CD14-positive monocyte (primary cell): ENCODE results near the gene BAG5. TPM values are rescaled to one million over a fixed set of nuclear protein-coding genes. Genes with fewer than 3 reads are reported as not detected.

Source experiments
- DNase-seq, 3 donors: peaks; one replicate each; pipeline ENCODE4 v3.0.0-alpha.2; 2011 to 2022
- H2AFZ ChIP-seq: 2 replicates; pipeline ENCODE4 v1.6.0; 2012; ENCODE audit warnings: mild to moderate bottlenecking, low read depth, low read length, inconsistent platforms; ENCODE audit not compliant: insufficient read depth, poor library complexity, severe bottlenecking
- H3K27ac ChIP-seq, 2 donors: 1 replicate in 1 of 2; 2 replicates in 1 of 2; pipeline ENCODE4 v1.5.1; 2012 to 2013; ENCODE audit warnings: low read length in 2 of 2, control low read depth in 1 of 2, inconsistent platforms in 1 of 2, low read depth in 1 of 2, mild to moderate bottlenecking in 1 of 2
- H3K27me3 ChIP-seq, 2 donors: one replicate each; pipeline versions ENCODE4 v1.6.0 to v1.6.1; 2011 to 2013; ENCODE audit warnings: low read length in 2 of 2; ENCODE audit not compliant: control insufficient read depth in 2 of 2, insufficient read depth in 2 of 2
- H3K36me3 ChIP-seq, 2 donors: replicated peaks in 1 of 2; 1 replicate in 1 of 2; 2 replicates in 1 of 2; pipeline versions ENCODE4 v1.5.1 to v1.6.1; 2012 to 2013; ENCODE audit warnings: low read length in 2 of 2, control low read depth in 1 of 2, inconsistent platforms in 1 of 2, mild to moderate bottlenecking in 1 of 2; ENCODE audit not compliant: insufficient read depth in 2 of 2, control insufficient read depth in 1 of 2
- H3K4me1 ChIP-seq, 2 donors: 1 replicate in 1 of 2; 2 replicates in 1 of 2; pipeline versions ENCODE4 v1.5.1 to v1.6.1; 2012 to 2013; ENCODE audit warnings: low read length in 2 of 2, control low read depth in 1 of 2, inconsistent platforms in 1 of 2, mild to moderate bottlenecking in 1 of 2, moderate library complexity in 1 of 2; ENCODE audit not compliant: insufficient read depth in 2 of 2, control insufficient read depth in 1 of 2
- H3K4me2 ChIP-seq: replicated peaks from 2 replicates; pipeline ENCODE3; 2012; ENCODE audit warnings: low read length, moderate library complexity, mild to moderate bottlenecking; ENCODE audit not compliant: poor library complexity, severe bottlenecking; ENCODE audit errors: extremely low read depth
- H3K4me3 ChIP-seq, 3 experiments: fragments of 200-600 bp in 1 of 3; sonication (generic) in 1 of 3; replicated peaks in 1 of 3; 1 replicate in 2 of 3; 2 replicates in 1 of 3; pipeline ENCODE4 v1.5.1; 2011 to 2013; ENCODE audit warnings: low read length in 3 of 3, mild to moderate bottlenecking in 3 of 3, control low read depth in 2 of 3, low read depth in 2 of 3, inconsistent platforms in 1 of 3, moderate library complexity in 1 of 3
- H3K79me2 ChIP-seq: 2 replicates; pipeline ENCODE4 v1.6.0; 2012; ENCODE audit warnings: mild to moderate bottlenecking, control low read depth, inconsistent platforms, low read length, moderate library complexity; ENCODE audit not compliant: insufficient read depth
- H3K9ac ChIP-seq: 2 replicates; pipeline ENCODE4 v1.6.0; 2017; ENCODE audit warnings: low read length, mild to moderate bottlenecking; ENCODE audit not compliant: insufficient read depth, poor library complexity, severe bottlenecking
- H3K9me3 ChIP-seq, 2 donors: replicated peaks in 1 of 2; 1 replicate in 1 of 2; 2 replicates in 1 of 2; pipeline versions ENCODE4 v1.5.1 to v1.6.1; 2012 to 2013; ENCODE audit warnings: low read length in 2 of 2, control low read depth in 1 of 2; ENCODE audit not compliant: control insufficient read depth in 1 of 2, insufficient read depth in 1 of 2
- H4K20me1 ChIP-seq: 2 replicates; pipeline ENCODE4 v1.6.0; 2012; ENCODE audit warnings: mild to moderate bottlenecking, low read length, control low read depth, moderate library complexity; ENCODE audit not compliant: insufficient read depth
- H3K27ac Mint-ChIP-seq, 7 donors: one replicate each; pipeline ENCODE4 v1.8.0; 2020; ENCODE audit warnings: mild to moderate bottlenecking in 7 of 7, mixed read lengths in 7 of 7, moderate library complexity in 6 of 7, inconsistent platforms in 2 of 7
- H3K27me3 Mint-ChIP-seq, 3 donors: one replicate each; pipeline ENCODE4 v1.8.0; 2021 to 2022; ENCODE audit warnings: low read depth in 3 of 3, mild to moderate bottlenecking in 3 of 3, mixed read lengths in 3 of 3, moderate library complexity in 3 of 3, inconsistent platforms in 1 of 3
- H3K36me3 Mint-ChIP-seq, 2 donors: one replicate each; pipeline ENCODE4 v1.8.0; 2020; ENCODE audit warnings: mixed read lengths in 2 of 2, inconsistent platforms in 1 of 2, mild to moderate bottlenecking in 1 of 2
- H3K4me1 Mint-ChIP-seq: one replicate; pipeline ENCODE4 v1.8.0; 2020; ENCODE audit warnings: mild to moderate bottlenecking, mixed read lengths
- H3K4me3 Mint-ChIP-seq, 2 donors: one replicate each; pipeline ENCODE4 v1.8.0; 2020; ENCODE audit warnings: mild to moderate bottlenecking in 2 of 2, mixed read lengths in 2 of 2, moderate library complexity in 1 of 2
- H3K9me3 Mint-ChIP-seq, 7 donors: one replicate each; pipeline ENCODE4 v1.8.0; 2020 to 2022; ENCODE audit warnings: mixed read lengths in 7 of 7, mild to moderate bottlenecking in 6 of 7, moderate library complexity in 6 of 7, inconsistent platforms in 2 of 7
- CTCF ChIP-seq: fragments of 200-600 bp; IDR thresholded peaks from one replicate; pipeline ENCODE4 v1.8.0; 2022; ENCODE audit warnings: antibody characterized with exemption, mild to moderate bottlenecking
- WGBS: methylation state at CpG from one replicate; pipeline ENCODE4 v1.1.5; 2013; ENCODE audit warnings: missing lambda C conversion rate; ENCODE audit not compliant: insufficient coverage; 5-methylcytosine and 5-hydroxymethylcytosine counted together
- intact Hi-C, 2 donors: fragments of 100-400 bp; cut with micrococcal nuclease; formaldehyde crosslinking; loops; one replicate each; pipeline versions ENCODE4 v1.15.0 to v1.15.1; 2023
- polyA plus RNA-seq, 3 donors: library from polyadenylated mRNA; depleted of rRNA in 1 of 3; unstranded in 2 of 3; stranded (reverse) in 1 of 3; fragments of 300-500 nt in 2 of 3; fragments of >200 nt in 1 of 3; fragmentation: Illumina TruSeq in 2 of 3; gene quantifications; 1 replicate in 2 of 3; 2 replicates in 1 of 3; pipeline ENCODE4 v1.2.3, GENCODE V29; 2012 to 2021

The BAG5 gene
- polyA plus RNA-seq, 3 donors: 4.7 to 33.1 (median 30.1) TPM

GRCh38 chr14:103604620-103605019, 42.2 kb upstream of the BAG5 start:
- intact Hi-C loops: no loop called here
- H3K27me3 Mint-ChIP-seq: peaks cover 17 to 46% (median 29%) of the 10 kb centered on the region in 3 donors

GRCh38 chr14:103600503-103600902, 38.0 kb upstream of the BAG5 start:
- no peak for DNase-seq
- Histone ChIP-seq H3K4me3 (no peak overlapping the region), H3K9me3 (no peaks in the 10 kb centered on the region), H3K4me2 (no peak overlapping the region), H3K27me3 (no peaks in the 10 kb centered on the region), H3K36me3 (no peaks in the 10 kb centered on the region), H4K20me1 (no peaks in the 10 kb centered on the region), H3K27ac (no peak overlapping the region), H3K79me2 (no peaks in the 10 kb centered on the region), H3K4me1 (peaks cover 5 to 8% of the 10 kb centered on the region in 2 donors), H3K9ac (no peak overlapping the region), H2AFZ (no peak overlapping the region)
- H3K4me3 Mint-ChIP-seq: no peak overlapping the region
- no CpG with 5 or more reads among the region's 5 CpGs for WGBS
- H3K36me3 Mint-ChIP-seq: peaks cover under 1 to 6% of the 10 kb centered on the region in 2 donors
- intact Hi-C loops: no loop called here
- H3K27me3 Mint-ChIP-seq: peaks cover 2 to 8% (median 6%) of the 10 kb centered on the region in 3 donors
- H3K9me3 Mint-ChIP-seq: peaks cover 0 to 13% (median 5%) of the 10 kb centered on the region in 7 donors
- H3K27ac Mint-ChIP-seq: no peak overlapping the region
- no peak for TF ChIP-seq CTCF
- peaks cover 23% of the 10 kb centered on the region for H3K4me1 Mint-ChIP-seq

More at GRCh38 chr14:103604620-103605019, 42.2 kb upstream of the BAG5 start:
- no peak for DNase-seq
- Histone ChIP-seq H4K20me1 (no peaks in the 10 kb centered on the region), H3K4me1 (peaks cover 23 to 25% of the 10 kb centered on the region in 2 donors), H3K27ac (no peak overlapping the region), H3K9me3 (no peaks in the 10 kb centered on the region), H2AFZ (no peak overlapping the region), H3K36me3 (no peaks in the 10 kb centered on the region), H3K79me2 (no peaks in the 10 kb centered on the region), H3K9ac (no peak overlapping the region), H3K27me3 (peaks cover 0 to 17% of the 10 kb centered on the region in 2 donors), H3K4me2 (no peak overlapping the region), H3K4me3 (no peak overlapping the region)
- no peak for TF ChIP-seq CTCF
- 94% methylated on average over 5 of the region's 5 CpGs for WGBS
- Mint-ChIP-seq H3K36me3 (peaks cover 0 to 2% of the 10 kb centered on the region in 2 donors), H3K9me3 (peaks cover 0 to 13% (median 7%) of the 10 kb centered on the region in 7 donors), H3K4me3 (no peak overlapping the region), H3K4me1 (peaks cover 40% of the 10 kb centered on the region), H3K27ac (peak overlapping the region in 1 of 7 donors; percentile 12)
